Panc1 (cell line): Measurements from ENCODE around the gene DMRT3. TPM values are rescaled to one million over a fixed set of nuclear protein-coding genes. Genes with fewer than 3 reads are reported as not detected.
A peak's percentile ranks its signal among the peaks of the same experiment; 100 is the strongest.

ENCODE experiments used
- ATAC-seq: fragments of 200-7000 bp; cut with Tn5 transposase; 2 replicates; pipeline ENCODE4 v1.9.1; 2020; ENCODE audit warnings: mild to moderate bottlenecking, moderate library complexity
- BruUV-seq: library from RNA; stranded (reverse); fragments of 400-500 nt; replicated peaks from 2 replicates; lab custom pipeline; 2021; lab: Mats Ljungman, UMichigan
- CTCF ChIA-PET: fragments of 300-600 bp; sonication (Branson Sonifier 250); formaldehyde crosslinking; loops from one replicate; lab custom pipeline; 2022; ENCODE audit warnings: antibody characterized with exemption; lab: Charles Lee
- POLR2A ChIA-PET: fragments of 300-600 bp; sonication (Branson Sonifier 250); formaldehyde crosslinking; loops from one replicate; lab custom pipeline; 2022; ENCODE audit warnings: antibody characterized with exemption; lab: Charles Lee
- DNase-seq: peaks from one replicate; pipeline ENCODE4 v3.0.0-alpha.2; 2010; ENCODE audit warnings: low read depth, low spot score
- H3K27ac ChIP-seq: 2 replicates; pipeline ENCODE4 v1.5.1; 2011; ENCODE audit warnings: mild to moderate bottlenecking, low read length, inconsistent platforms
- H3K27me3 ChIP-seq: fragments of 200-500 bp; sonication (Bioruptor generic); 2 replicates; pipeline ENCODE4 v1.6.0; 2014; ENCODE audit warnings: low read length, inconsistent platforms; ENCODE audit not compliant: control insufficient read depth, insufficient read depth
- H3K36me3 ChIP-seq: fragments of 200-500 bp; sonication (Bioruptor generic); 2 replicates; pipeline ENCODE4 v1.5.1; 2014; ENCODE audit warnings: inconsistent platforms, mild to moderate bottlenecking, low read length, moderate library complexity; ENCODE audit not compliant: control insufficient read depth, insufficient read depth
- H3K4me1 ChIP-seq: 2 replicates; pipeline ENCODE4 v1.5.1; 2011; ENCODE audit warnings: inconsistent platforms, mild to moderate bottlenecking, low read length, moderate library complexity; ENCODE audit not compliant: control insufficient read depth, insufficient read depth
- H3K4me3 ChIP-seq, 2 experiments: 2 replicates each; pipeline ENCODE4 v1.5.1; 2011 to 2012; ENCODE audit warnings: low read depth in 2 of 2, low read length in 2 of 2, mild to moderate bottlenecking in 2 of 2, inconsistent platforms in 1 of 2, moderate library complexity in 1 of 2
- H3K9me3 ChIP-seq: fragments of 200-500 bp; sonication (Bioruptor generic); 2 replicates; pipeline ENCODE4 v1.5.1; 2014; ENCODE audit warnings: low read depth, mild to moderate bottlenecking, inconsistent platforms, low read length, moderate library complexity; ENCODE audit not compliant: control insufficient read depth, insufficient read depth
- POLR2AphosphoS5 ChIP-seq: IDR thresholded peaks from 2 replicates; pipeline ENCODE4 v1.6.1; 2012; ENCODE audit warnings: mild to moderate bottlenecking, low read depth, low read length, moderate library complexity
- REST ChIP-seq, 2 experiments: IDR thresholded peaks; 2 replicates each; pipeline ENCODE4 v1.6.1; 2011 to 2012; ENCODE audit warnings: low read depth in 2 of 2, control low read depth in 1 of 2, low read length in 1 of 2, mild to moderate bottlenecking in 1 of 2, moderate library complexity in 1 of 2; ENCODE audit not compliant: insufficient read depth in 1 of 2
- SIN3A ChIP-seq: IDR thresholded peaks from 2 replicates; pipeline ENCODE4 v1.6.1; 2012; ENCODE audit warnings: low read depth, mild to moderate bottlenecking, low read length, moderate library complexity, borderline replicate concordance; ENCODE audit not compliant: insufficient read depth
- TCF7L2 ChIP-seq: IDR thresholded peaks from 2 replicates; pipeline ENCODE4 v1.6.1; 2011; ENCODE audit warnings: mild to moderate bottlenecking, low read depth, low read length, inconsistent platforms
- in situ Hi-C: cut with HindIII; loops from 2 replicates; pipeline ENCODE4 v1.10.0; 2016; ENCODE audit warnings: low sequenced_read_pairs, low pct_unique_long_range_greater_than_20kb
- intact Hi-C: fragments of 100-400 bp; cut with micrococcal nuclease; formaldehyde crosslinking; loops from one replicate; pipeline ENCODE4 v1.10.0; 2022; ENCODE audit not compliant: unreplicated experiment
- total RNA-seq: library from RNA; stranded (reverse); gene quantifications from one replicate; pipeline ENCODE4 v1.2.1, GENCODE V29; 2021; ENCODE audit not compliant: unreplicated experiment
- TF ChIP-seq, protein P1 (sequence below): fragments of 450-650 bp; IDR thresholded peaks from 2 replicates; pipeline ENCODE4 v1.5.1; 2017; ENCODE audit warnings: mild to moderate bottlenecking

DMRT3 gene
- total RNA-seq, 1 experiment from 2014 or later = not detected

DNA sequence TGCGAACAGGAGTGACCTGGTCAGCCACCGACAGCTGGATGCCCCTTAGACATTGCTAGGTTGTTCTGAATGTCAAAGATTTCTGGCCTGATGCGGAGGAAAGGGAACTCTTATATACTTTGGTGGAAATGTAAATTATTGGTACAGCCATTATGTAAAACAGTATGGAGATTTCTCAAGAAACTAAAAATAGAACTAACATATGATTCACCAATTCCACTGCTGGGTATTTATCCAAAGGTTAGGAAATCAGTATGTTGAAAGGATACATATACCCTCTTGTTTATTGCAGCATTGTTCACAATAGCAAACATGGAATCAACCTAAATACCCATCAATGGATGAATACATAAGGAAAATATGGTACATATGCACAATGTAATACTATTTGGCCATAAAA, 31.8 kb downstream of the DMRT3 start:
- ChIA-PET CTCF (no interaction called here), POLR2A (no interaction called here)
- in situ Hi-C loops = no loop called here

GRCh38 chr9:1009101-1009707, 32.7 kb downstream of the DMRT3 start:
- no TSS peak for BruUV-seq
- in situ Hi-C loops = no loop called here
- POLR2A ChIA-PET = no interaction called here

More for the DNA sequence above, 31.8 kb downstream of the DMRT3 start:
- ATAC-seq (no peak), DNase-seq (no peak)
- Histone ChIP-seq H3K9me3 (no peaks in the 10 kb centered on the region), H3K4me3 (no peak overlapping the region), H3K4me1 (no peaks in the 10 kb centered on the region), H3K27me3 (no peaks in the 10 kb centered on the region), H3K36me3 (no peaks in the 10 kb centered on the region), H3K27ac (no peak overlapping the region)
- no peak for TF ChIP-seq REST (IDR thresholded peaks at IDR 0.05; ENCODE audit: insufficient read depth in 1 of 2, low read depth in 2 of 2, low read length in 1 of 2)
- TF ChIP-seq, protein P1, sequence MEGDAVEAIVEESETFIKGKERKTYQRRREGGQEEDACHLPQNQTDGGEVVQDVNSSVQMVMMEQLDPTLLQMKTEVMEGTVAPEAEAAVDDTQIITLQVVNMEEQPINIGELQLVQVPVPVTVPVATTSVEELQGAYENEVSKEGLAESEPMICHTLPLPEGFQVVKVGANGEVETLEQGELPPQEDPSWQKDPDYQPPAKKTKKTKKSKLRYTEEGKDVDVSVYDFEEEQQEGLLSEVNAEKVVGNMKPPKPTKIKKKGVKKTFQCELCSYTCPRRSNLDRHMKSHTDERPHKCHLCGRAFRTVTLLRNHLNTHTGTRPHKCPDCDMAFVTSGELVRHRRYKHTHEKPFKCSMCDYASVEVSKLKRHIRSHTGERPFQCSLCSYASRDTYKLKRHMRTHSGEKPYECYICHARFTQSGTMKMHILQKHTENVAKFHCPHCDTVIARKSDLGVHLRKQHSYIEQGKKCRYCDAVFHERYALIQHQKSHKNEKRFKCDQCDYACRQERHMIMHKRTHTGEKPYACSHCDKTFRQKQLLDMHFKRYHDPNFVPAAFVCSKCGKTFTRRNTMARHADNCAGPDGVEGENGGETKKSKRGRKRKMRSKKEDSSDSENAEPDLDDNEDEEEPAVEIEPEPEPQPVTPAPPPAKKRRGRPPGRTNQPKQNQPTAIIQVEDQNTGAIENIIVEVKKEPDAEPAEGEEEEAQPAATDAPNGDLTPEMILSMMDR = no peak
- TF ChIP-seq SIN3A = no peak
- no peak for TF ChIP-seq TCF7L2
- no peak for TF ChIP-seq POLR2AphosphoS5
- BruUV-seq = no TSS peak
- intact Hi-C loops = no loop called here

More at GRCh38 chr9:1009101-1009707, 32.7 kb downstream of the DMRT3 start:
- ATAC-seq (peak; percentile 85), DNase-seq (peak; percentile 42)
- Histone ChIP-seq H3K4me3 (no peak overlapping the region), H3K4me1 (no peaks in the 10 kb centered on the region), H3K9me3 (no peaks in the 10 kb centered on the region), H3K27ac (no peak overlapping the region), H3K36me3 (no peaks in the 10 kb centered on the region), H3K27me3 (no peaks in the 10 kb centered on the region)
- intact Hi-C loops = no loop called here
- TF ChIP-seq TCF7L2 (no peak), SIN3A (no peak)
- TF ChIP-seq, protein P1 = peak; percentile 77
- CTCF ChIA-PET = interaction anchor here (0.6 to 1.0 kb wide), 2 partner anchors 113 to 981 kb away, joined by 4 to 8 read pairs; no protein-coding TSS in a partner anchor
